ENCODE results near the gene CLNK. TPM values are rescaled to one million over a fixed set of nuclear protein-coding genes. Genes with fewer than 3 reads are reported as not detected.

Gene CLNK
- total RNA-seq, 4 donors from 2014 or later = under 0.01 to 0.73 TPM; not detected in 2

GRCh38 chr4:10552591-10553280 lies 131.8 kb downstream of the CLNK start:
- no peaks in the 10 kb centered on the region for H3K9me3 ChIP-seq
- peaks cover 7% of the 10 kb centered on the region for H3K27me3 ChIP-seq

GRCh38 chr4:10535912-10536311 lies 148.7 kb downstream of the CLNK start:
- peaks cover 6% of the 10 kb centered on the region for H3K27me3 ChIP-seq
- H3K27ac ChIP-seq = no peak overlapping the region
- ATAC-seq = no peak
- whole genome bisulfite sequencing, 2 donors (ENCODE audit: low coverage in 1 of 2) = 70 to 85% methylated on average over 4 to 5 of the region's 5 CpGs
- TF ChIP-seq POLR2AphosphoS5 (IDR thresholded peaks at IDR 0.05) (no peak), CTCF (IDR thresholded peaks at IDR 0.05) (no peak), EP300 (IDR thresholded peaks at IDR 0.05) (no peak), POLR2A (IDR thresholded peaks at IDR 0.05) (no peak)
- H3K9me3 ChIP-seq = no peaks in the 10 kb centered on the region
- no peaks in the 10 kb centered on the region for H3K4me1 ChIP-seq
- no peaks in the 10 kb centered on the region for H3K36me3 ChIP-seq
- no peak overlapping the region for H3K4me3 ChIP-seq

More at GRCh38 chr4:10552591-10553280, 131.8 kb downstream of the CLNK start:
- Histone ChIP-seq H3K36me3 (no peaks in the 10 kb centered on the region), H3K4me1 (peaks cover 0 to 4% (median 0%) of the 10 kb centered on the region in 3 donors), H3K4me3 (no peak overlapping the region), H3K27ac (no peak overlapping the region)
- 46 to 61% methylated on average over 12 to 13 of the region's 13 CpGs for WGBS, 2 donors (ENCODE audit: low coverage in 1 of 2)
- TF ChIP-seq POLR2AphosphoS5 (IDR thresholded peaks at IDR 0.05) = no peak
- TF ChIP-seq CTCF (IDR thresholded peaks at IDR 0.05) = no peak
- TF ChIP-seq POLR2A (IDR thresholded peaks at IDR 0.05) = no peak
- no peak for TF ChIP-seq EP300 (IDR thresholded peaks at IDR 0.05)
- no peak for ATAC-seq

GRCh38 chr4:10534820-10535219 lies 149.7 kb downstream of the CLNK start:
- whole genome bisulfite sequencing, 2 donors (ENCODE audit: low coverage in 1 of 2) = 67 to 77% methylated on average over 3 to 4 of the region's 6 CpGs
- peaks cover 0 to 5% (median 0%) of the 10 kb centered on the region in 3 donors for H3K4me1 ChIP-seq
- ATAC-seq = no peak
- TF ChIP-seq POLR2A (IDR thresholded peaks at IDR 0.05) (no peak), EP300 (IDR thresholded peaks at IDR 0.05) (no peak), CTCF (IDR thresholded peaks at IDR 0.05) (no peak), POLR2AphosphoS5 (IDR thresholded peaks at IDR 0.05) (no peak)
- H3K27ac ChIP-seq = no peak overlapping the region
- no peaks in the 10 kb centered on the region for H3K36me3 ChIP-seq
- H3K4me3 ChIP-seq = no peak overlapping the region
- H3K9me3 ChIP-seq = no peaks in the 10 kb centered on the region
- H3K27me3 ChIP-seq = peaks cover 6% of the 10 kb centered on the region

GRCh38 chr4:10532155-10532554 lies 152.4 kb downstream of the CLNK start:
- WGBS, 2 donors (ENCODE audit: low coverage in 1 of 2) = 31 to 41% methylated on average over 2 of the region's 2 CpGs
- no peak for ATAC-seq
- H3K36me3 ChIP-seq = no peaks in the 10 kb centered on the region
- H3K4me1 ChIP-seq = peaks cover 0 to 5% (median 0%) of the 10 kb centered on the region in 3 donors
- TF ChIP-seq CTCF (IDR thresholded peaks at IDR 0.05) (no peak), POLR2AphosphoS5 (IDR thresholded peaks at IDR 0.05) (no peak), POLR2A (IDR thresholded peaks at IDR 0.05) (no peak), EP300 (IDR thresholded peaks at IDR 0.05) (no peak)
- H3K27ac ChIP-seq = no peak overlapping the region
- no peaks in the 10 kb centered on the region for H3K9me3 ChIP-seq
- H3K27me3 ChIP-seq = peaks cover 5% of the 10 kb centered on the region
- H3K4me3 ChIP-seq = no peak overlapping the region
